AG04450 (cell line): ENCODE measurements around the gene MAP2K2. TPM values are rescaled to one million over a fixed set of nuclear protein-coding genes. Genes with fewer than 3 reads are reported as not detected.

Experiments
- CTCF ChIA-PET: fragments of 300-600, 350-600 bp; formaldehyde crosslinking; extraction: SDS; loops from one replicate; lab custom pipeline; 2022; ENCODE audit warnings: antibody characterized with exemption, inconsistent platforms; lab: Charles Lee
- POLR2A ChIA-PET: fragments of 350-600 bp; formaldehyde crosslinking; extraction: SDS; loops from one replicate; lab custom pipeline; 2021; ENCODE audit warnings: antibody characterized with exemption, inconsistent platforms; lab: Yijun Ruan, JAX
- DNase-seq: peaks from one replicate; pipeline ENCODE4 v3.0.0-alpha.2; 2011; ENCODE audit warnings: low read depth, low spot score
- H3K27ac ChIP-seq: one replicate; pipeline ENCODE4 v1.5.1; 2012; ENCODE audit warnings: low read depth, low read length, control low read depth
- H3K27me3 ChIP-seq: one replicate; pipeline ENCODE4 v1.6.0; 2012; ENCODE audit warnings: low read length; ENCODE audit not compliant: control insufficient read depth, insufficient read depth
- H3K4me3 ChIP-seq: 2 replicates; pipeline ENCODE4 v1.5.1; 2011; ENCODE audit warnings: mild to moderate bottlenecking, low read depth, low read length, control low read depth
- H3K9me3 ChIP-seq: 2 replicates; pipeline ENCODE4 v1.5.1; 2012; ENCODE audit warnings: low read length; ENCODE audit not compliant: control insufficient read depth, insufficient read depth
- polyA plus RNA-seq: library from polyadenylated mRNA; depleted of rRNA; stranded (reverse); fragments of >200 nt; gene quantifications from 2 replicates; pipeline ENCODE4 v1.2.3, GENCODE V29; 2011
- TF ChIP-seq, protein P1 (sequence below): IDR thresholded peaks from 2 replicates; pipeline ENCODE4 v1.5.1; 2011; ENCODE audit warnings: low read depth, low read length, control low read depth, inconsistent platforms

The MAP2K2 gene
- polyA plus RNA-seq, 1 experiment, result 65.1 TPM

DNA sequence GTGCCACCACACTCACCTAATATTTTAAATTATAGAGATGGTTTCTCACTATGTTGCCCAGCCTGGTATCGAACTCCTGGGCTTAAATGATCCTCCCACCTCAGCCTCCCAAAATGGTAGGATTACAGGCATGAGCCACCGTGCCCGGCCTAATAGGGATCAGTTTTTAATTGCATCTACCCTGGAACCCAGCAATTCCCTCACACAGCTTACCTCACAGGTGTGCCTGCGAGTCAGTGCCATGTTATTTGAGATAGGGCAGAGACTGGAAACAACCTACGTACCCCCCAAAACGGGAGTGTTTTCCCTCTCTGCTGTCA, 14.3 kb downstream of the MAP2K2 start:
- Histone ChIP-seq H3K4me3 (no peak overlapping the region), H3K27ac (no peak overlapping the region), H3K27me3 (no peaks in the 10 kb centered on the region), H3K9me3 (peaks cover 3% of the 10 kb centered on the region; the same call in 1 of the 2 replicates)
- ChIA-PET POLR2A (no interaction called here), CTCF (interaction anchor here (1.2 kb wide), 1 partner anchor 30 kb away, joined by 4 read pairs; no protein-coding TSS in a partner anchor)
- no peak for DNase-seq
- TF ChIP-seq, protein P1, sequence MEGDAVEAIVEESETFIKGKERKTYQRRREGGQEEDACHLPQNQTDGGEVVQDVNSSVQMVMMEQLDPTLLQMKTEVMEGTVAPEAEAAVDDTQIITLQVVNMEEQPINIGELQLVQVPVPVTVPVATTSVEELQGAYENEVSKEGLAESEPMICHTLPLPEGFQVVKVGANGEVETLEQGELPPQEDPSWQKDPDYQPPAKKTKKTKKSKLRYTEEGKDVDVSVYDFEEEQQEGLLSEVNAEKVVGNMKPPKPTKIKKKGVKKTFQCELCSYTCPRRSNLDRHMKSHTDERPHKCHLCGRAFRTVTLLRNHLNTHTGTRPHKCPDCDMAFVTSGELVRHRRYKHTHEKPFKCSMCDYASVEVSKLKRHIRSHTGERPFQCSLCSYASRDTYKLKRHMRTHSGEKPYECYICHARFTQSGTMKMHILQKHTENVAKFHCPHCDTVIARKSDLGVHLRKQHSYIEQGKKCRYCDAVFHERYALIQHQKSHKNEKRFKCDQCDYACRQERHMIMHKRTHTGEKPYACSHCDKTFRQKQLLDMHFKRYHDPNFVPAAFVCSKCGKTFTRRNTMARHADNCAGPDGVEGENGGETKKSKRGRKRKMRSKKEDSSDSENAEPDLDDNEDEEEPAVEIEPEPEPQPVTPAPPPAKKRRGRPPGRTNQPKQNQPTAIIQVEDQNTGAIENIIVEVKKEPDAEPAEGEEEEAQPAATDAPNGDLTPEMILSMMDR, result no peak

DNA sequence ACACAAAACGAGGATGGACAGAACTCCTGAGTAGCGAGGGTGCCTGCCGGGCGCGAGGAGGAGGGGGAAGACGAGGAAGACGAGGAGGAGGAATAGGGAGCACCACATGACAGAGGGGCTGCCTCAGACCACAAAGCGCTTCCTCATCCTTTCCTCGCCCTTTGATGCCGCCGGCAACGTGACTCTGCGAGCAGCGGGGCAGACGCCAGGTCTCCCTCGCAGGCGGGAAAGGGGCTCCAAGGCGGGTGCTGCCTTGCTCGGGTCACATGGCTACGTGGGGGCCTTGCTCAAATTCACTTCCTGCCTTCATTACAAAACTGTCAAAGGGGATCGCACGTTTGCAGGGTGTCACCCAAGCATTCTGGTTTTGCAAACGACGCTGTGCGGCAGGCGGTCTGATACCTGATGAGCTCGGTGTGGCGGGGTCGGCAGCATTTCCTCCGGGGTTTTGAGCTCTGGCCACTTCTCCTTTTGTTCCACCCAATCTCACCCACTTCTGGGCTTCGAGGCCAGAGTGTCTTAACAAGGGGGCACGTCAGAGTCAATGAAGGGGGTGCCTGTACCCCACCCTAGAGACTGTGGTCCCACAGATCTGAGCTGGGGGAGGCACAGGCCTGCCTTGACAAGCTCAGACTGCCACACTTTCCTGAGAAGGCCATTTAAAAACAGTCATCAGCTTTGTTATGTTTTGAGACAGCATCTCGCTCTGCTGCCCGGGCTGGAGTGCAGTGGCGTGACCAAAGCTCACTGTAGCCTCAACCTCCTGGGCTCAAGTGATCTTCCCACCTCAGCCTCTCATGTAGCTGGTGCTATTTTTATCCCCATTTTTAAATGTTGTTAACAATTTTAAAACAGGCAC, 14.9 kb downstream of the MAP2K2 start:
- POLR2A ChIA-PET, result no interaction called here
- H3K4me3 ChIP-seq, result no peak overlapping the region
- TF ChIP-seq, protein P1, result no peak
- CTCF ChIA-PET, result interaction anchor here (1.2 kb wide), 1 partner anchor 31 kb away, joined by 4 read pairs; no protein-coding TSS in a partner anchor
- no peak overlapping the region for H3K27ac ChIP-seq
- H3K9me3 ChIP-seq, result peaks cover 3% of the 10 kb centered on the region; the same call in 1 of the 2 replicates
- no peak for DNase-seq
- no peaks in the 10 kb centered on the region for H3K27me3 ChIP-seq

DNA sequence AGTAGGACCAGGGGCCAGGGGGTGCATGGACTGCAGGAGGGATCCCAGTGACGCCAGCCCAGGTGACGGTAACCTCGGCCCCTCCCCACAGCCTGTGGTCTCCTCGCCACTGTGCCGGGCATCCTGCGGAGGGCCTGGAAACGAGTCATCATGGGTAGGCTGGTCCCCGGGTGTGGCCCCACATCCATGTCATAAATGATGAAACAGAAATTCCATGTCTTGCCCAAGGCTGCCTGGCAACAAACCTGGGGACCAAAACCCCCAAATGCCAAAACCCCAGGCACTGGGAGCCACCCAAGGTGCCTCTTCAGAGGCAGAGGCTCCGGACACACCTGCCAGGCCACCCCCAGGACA, 20.9 kb downstream of the MAP2K2 start:
- TF ChIP-seq, protein P1, result no peak
- CTCF ChIA-PET, result no interaction called here
- POLR2A ChIA-PET, result no interaction called here
- H3K27ac ChIP-seq, result no peak overlapping the region
- no peak overlapping the region for H3K4me3 ChIP-seq
- no peaks in the 10 kb centered on the region; the same call in 1 of the 2 replicates for H3K9me3 ChIP-seq
- no peaks in the 10 kb centered on the region for H3K27me3 ChIP-seq
- no peak for DNase-seq

DNA sequence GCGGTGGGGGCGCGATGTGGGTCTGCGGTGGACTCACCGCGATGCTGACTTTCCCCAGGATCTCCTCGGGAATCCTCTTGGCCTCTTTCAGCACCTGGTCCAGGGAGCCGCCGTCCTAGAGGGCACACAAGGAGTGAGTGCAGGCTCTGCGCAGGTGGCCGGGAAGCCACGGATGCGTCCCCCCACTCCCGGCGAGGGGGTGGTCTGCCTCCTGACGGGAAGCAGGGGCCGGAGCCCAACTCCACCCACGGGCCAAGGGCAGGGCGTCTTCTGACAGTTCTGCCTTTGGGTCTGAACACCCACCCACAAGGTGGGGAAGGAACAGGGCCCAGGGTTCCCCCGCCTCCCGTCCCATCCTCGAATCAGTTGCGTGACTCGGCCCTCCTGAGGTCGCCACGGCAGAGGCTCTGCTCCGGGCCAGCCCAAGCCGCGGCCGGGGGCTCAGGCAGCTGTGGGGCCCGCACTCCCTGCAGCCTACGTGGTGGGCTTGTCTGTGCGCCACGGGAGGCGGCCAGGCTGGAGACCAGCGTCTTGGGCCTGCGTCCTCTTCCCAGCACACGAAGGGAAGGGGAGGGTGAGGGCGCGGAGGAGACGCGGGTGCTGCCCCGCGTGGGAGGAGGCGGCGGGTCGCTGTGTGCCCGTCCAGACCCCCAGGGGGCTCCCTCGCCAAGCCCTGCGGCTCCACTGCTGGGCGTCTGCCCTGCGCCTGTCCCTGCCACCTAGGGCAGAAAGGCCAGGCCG, 21.4 kb downstream of the MAP2K2 start:
- no peak overlapping the region for H3K27ac ChIP-seq
- POLR2A ChIA-PET, result no interaction called here
- H3K4me3 ChIP-seq, result no peak overlapping the region
- H3K9me3 ChIP-seq, result no peaks in the 10 kb centered on the region; the same call in 1 of the 2 replicates
- TF ChIP-seq, protein P1, result no peak
- no peak for DNase-seq
- H3K27me3 ChIP-seq, result no peaks in the 10 kb centered on the region
- CTCF ChIA-PET, result no interaction called here

DNA sequence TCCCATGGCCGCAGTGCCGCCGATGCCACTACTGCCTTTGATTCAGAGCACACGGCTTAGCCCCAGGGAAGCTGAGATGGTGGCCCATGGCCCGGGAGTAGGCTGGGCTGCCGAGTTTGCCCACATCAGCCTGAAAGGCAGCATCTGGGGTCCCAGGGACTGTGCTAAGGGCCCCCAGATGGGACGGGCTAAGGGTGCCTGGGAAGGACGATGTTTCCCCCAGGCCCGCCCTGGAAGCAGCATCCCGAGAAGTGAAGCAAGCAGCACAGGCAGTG, 22.5 kb downstream of the MAP2K2 start:
- CTCF ChIA-PET, result no interaction called here
- DNase-seq, result no peak
- TF ChIP-seq, protein P1, result no peak
- Histone ChIP-seq H3K27ac (no peak overlapping the region), H3K4me3 (no peak overlapping the region), H3K9me3 (no peaks in the 10 kb centered on the region; the same call in 1 of the 2 replicates), H3K27me3 (no peaks in the 10 kb centered on the region)
- POLR2A ChIA-PET, result no interaction called here
